ENCODE results near the gene LYRM9. TPM values are rescaled to one million over a fixed set of nuclear protein-coding genes. Genes with fewer than 3 reads are reported as not detected.
"Not testable (repeated sequence)": the region's sequence is repeated elsewhere in the genome, so short reads cannot be mapped to it uniquely, and the experiment has no call there.

The LYRM9 gene
- total RNA-seq, 1 donor from 2014 or later: 9.6 TPM

DNA sequence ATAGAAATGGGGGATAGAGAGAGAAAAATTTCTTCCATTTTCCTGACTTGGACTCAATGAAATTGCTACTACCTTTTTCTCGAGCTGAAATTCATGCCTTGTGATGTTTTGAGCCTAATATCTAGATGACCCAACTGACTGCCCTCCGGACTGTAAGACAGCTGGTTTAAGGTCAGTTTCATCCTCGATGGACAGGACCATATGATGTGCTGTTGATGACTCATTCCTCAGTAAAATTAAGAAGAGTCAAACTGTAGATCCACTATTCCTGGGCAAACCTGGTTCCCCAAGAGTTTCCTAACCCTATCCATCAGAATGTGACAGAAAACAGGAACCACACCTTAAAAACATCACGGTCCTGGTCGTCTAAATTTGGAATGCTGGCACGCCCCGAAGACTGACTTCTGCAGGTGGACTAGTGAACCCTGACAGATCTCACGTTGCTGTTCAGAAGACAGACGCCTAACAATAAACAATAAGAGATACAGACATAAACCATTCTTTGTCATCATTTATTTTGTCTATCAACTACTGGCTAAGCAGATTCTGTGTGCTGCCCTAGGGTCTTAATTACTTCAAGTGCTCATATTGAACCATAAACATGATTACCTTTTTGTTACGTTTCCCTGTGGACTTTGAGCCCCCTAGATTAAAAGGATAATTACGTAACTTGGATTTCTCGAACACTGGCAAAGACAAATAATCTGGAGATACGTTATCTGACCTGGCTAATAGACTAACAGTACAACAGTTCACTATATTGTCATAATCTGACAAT is 47.7 kb downstream of the LYRM9 start:
- H3K9me3 Mint-ChIP-seq: no peaks in the 10 kb centered on the region

GRCh38 chr17:27840688-27841087 is 52.5 kb downstream of the LYRM9 start:
- no peaks in the 10 kb centered on the region for H3K36me3 Mint-ChIP-seq
- TF ChIP-seq, protein P1, sequence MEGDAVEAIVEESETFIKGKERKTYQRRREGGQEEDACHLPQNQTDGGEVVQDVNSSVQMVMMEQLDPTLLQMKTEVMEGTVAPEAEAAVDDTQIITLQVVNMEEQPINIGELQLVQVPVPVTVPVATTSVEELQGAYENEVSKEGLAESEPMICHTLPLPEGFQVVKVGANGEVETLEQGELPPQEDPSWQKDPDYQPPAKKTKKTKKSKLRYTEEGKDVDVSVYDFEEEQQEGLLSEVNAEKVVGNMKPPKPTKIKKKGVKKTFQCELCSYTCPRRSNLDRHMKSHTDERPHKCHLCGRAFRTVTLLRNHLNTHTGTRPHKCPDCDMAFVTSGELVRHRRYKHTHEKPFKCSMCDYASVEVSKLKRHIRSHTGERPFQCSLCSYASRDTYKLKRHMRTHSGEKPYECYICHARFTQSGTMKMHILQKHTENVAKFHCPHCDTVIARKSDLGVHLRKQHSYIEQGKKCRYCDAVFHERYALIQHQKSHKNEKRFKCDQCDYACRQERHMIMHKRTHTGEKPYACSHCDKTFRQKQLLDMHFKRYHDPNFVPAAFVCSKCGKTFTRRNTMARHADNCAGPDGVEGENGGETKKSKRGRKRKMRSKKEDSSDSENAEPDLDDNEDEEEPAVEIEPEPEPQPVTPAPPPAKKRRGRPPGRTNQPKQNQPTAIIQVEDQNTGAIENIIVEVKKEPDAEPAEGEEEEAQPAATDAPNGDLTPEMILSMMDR (conservative IDR thresholded peaks at IDR 0.05): no peak
- no peak overlapping the region for H3K27ac Mint-ChIP-seq
- H3K4me1 Mint-ChIP-seq (ENCODE audit: unreplicated experiment): no peaks in the 10 kb centered on the region
- H3K4me3 Mint-ChIP-seq: no peak overlapping the region
- H3K27me3 Mint-ChIP-seq: no peaks in the 10 kb centered on the region
- no peaks in the 10 kb centered on the region for H3K9me3 Mint-ChIP-seq
- DNase-seq (ENCODE audit: extremely low spot score, unreplicated experiment): no peak

More for the DNA sequence above, 47.7 kb downstream of the LYRM9 start:
- no peaks in the 10 kb centered on the region for H3K36me3 Mint-ChIP-seq
- H3K27ac Mint-ChIP-seq: peak overlapping the region; percentile 31
- TF ChIP-seq, protein P1 (conservative IDR thresholded peaks at IDR 0.05): no peak
- H3K4me3 Mint-ChIP-seq: no peak overlapping the region
- peaks cover 3% of the 10 kb centered on the region for H3K27me3 Mint-ChIP-seq
- no peaks in the 10 kb centered on the region for H3K4me1 Mint-ChIP-seq (ENCODE audit: unreplicated experiment)
- no peak for DNase-seq (ENCODE audit: extremely low spot score, unreplicated experiment)

DNA sequence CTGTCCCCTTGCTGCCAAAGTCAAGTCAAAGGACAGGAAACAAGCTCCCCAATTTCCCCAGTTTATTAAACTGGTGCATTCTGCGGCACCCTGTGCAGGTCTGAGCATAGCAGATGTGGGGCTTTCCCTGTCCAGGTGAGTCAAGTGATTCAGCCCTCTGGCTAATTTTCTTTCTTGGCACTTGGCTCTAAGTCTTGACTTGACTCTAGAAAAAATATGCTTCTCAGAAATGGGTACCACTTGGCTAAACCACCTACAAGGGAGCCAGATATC is 52.8 kb downstream of the LYRM9 start:
- H3K36me3 Mint-ChIP-seq; H3K27ac Mint-ChIP-seq; H3K4me1 Mint-ChIP-seq (ENCODE audit: unreplicated experiment); H3K4me3 Mint-ChIP-seq; H3K27me3 Mint-ChIP-seq; DNase-seq (ENCODE audit: extremely low spot score, unreplicated experiment); H3K9me3 Mint-ChIP-seq: not testable (repeated sequence)

GRCh38 chr17:27839571-27840405 is 53.4 kb downstream of the LYRM9 start:
- H3K27ac Mint-ChIP-seq; H3K27me3 Mint-ChIP-seq; DNase-seq (ENCODE audit: extremely low spot score, unreplicated experiment); H3K4me1 Mint-ChIP-seq (ENCODE audit: unreplicated experiment); H3K4me3 Mint-ChIP-seq; H3K36me3 Mint-ChIP-seq; H3K9me3 Mint-ChIP-seq: not testable (repeated sequence)

DNA sequence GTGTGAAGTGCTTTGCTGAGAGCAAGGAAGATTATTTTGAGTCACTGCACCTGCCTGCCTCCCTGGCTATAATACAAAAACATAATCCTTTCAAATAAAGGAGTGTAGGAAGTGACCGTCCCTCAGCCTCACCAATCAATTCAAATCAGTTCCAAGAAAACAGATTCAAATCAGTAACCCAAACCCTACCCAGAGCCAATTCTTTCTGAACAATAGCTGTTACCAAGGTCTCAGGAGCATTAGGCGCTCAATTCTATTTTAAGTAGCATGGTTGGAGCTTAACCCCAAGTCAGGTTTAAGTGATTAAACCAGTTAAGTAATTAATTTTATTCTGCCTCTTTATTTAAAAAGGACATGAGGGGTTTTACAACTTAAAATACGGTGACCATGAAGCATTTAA is 54.6 kb downstream of the LYRM9 start:
- not testable (repeated sequence) for H3K9me3 Mint-ChIP-seq; H3K36me3 Mint-ChIP-seq; H3K27ac Mint-ChIP-seq; H3K27me3 Mint-ChIP-seq; H3K4me1 Mint-ChIP-seq (ENCODE audit: unreplicated experiment); H3K4me3 Mint-ChIP-seq; DNase-seq (ENCODE audit: extremely low spot score, unreplicated experiment)

GRCh38 chr17:27837769-27838168 is 55.4 kb downstream of the LYRM9 start:
- H3K27ac Mint-ChIP-seq: not testable (repeated sequence)

GRCh38 chr17:27836651-27837050 is 56.5 kb downstream of the LYRM9 start:
- Mint-ChIP-seq H3K27ac (no peak overlapping the region), H3K9me3 (no peaks in the 10 kb centered on the region), H3K27me3 (peaks cover 4% of the 10 kb centered on the region), H3K4me1 (ENCODE audit: unreplicated experiment) (no peaks in the 10 kb centered on the region), H3K4me3 (no peak overlapping the region), H3K36me3 (no peaks in the 10 kb centered on the region)
- TF ChIP-seq, protein P1 (conservative IDR thresholded peaks at IDR 0.05): no peak
- DNase-seq (ENCODE audit: extremely low spot score, unreplicated experiment): no peak

More at GRCh38 chr17:27837769-27838168, 55.4 kb downstream of the LYRM9 start:
- H3K4me1 Mint-ChIP-seq (ENCODE audit: unreplicated experiment); H3K27me3 Mint-ChIP-seq; H3K36me3 Mint-ChIP-seq; H3K9me3 Mint-ChIP-seq; DNase-seq (ENCODE audit: extremely low spot score, unreplicated experiment); H3K4me3 Mint-ChIP-seq: not testable (repeated sequence)
